Panc1 (cell line): ENCODE results near the gene PRSS22. TPM values are rescaled to one million over a fixed set of nuclear protein-coding genes. Genes with fewer than 3 reads are reported as not detected.
A peak's percentile ranks its signal among the peaks of the same experiment; 100 is the strongest.

Source experiments
- ATAC-seq: fragments of 200-7000 bp; cut with Tn5 transposase; 2 replicates; pipeline ENCODE4 v1.9.1; 2020; ENCODE audit warnings: mild to moderate bottlenecking, moderate library complexity
- BruUV-seq: library from RNA; stranded (reverse); fragments of 400-500 nt; replicated peaks from 2 replicates; lab custom pipeline; 2021; lab: Mats Ljungman, UMichigan
- CTCF ChIA-PET: fragments of 300-600 bp; sonication (Branson Sonifier 250); formaldehyde crosslinking; loops from one replicate; lab custom pipeline; 2022; ENCODE audit warnings: antibody characterized with exemption; lab: Charles Lee
- POLR2A ChIA-PET: fragments of 300-600 bp; sonication (Branson Sonifier 250); formaldehyde crosslinking; loops from one replicate; lab custom pipeline; 2022; ENCODE audit warnings: antibody characterized with exemption; lab: Charles Lee
- DNase-seq: peaks from one replicate; pipeline ENCODE4 v3.0.0-alpha.2; 2010; ENCODE audit warnings: low read depth, low spot score
- H3K27ac ChIP-seq: 2 replicates; pipeline ENCODE4 v1.5.1; 2011; ENCODE audit warnings: mild to moderate bottlenecking, low read length, inconsistent platforms
- H3K27me3 ChIP-seq: fragments of 200-500 bp; sonication (Bioruptor generic); 2 replicates; pipeline ENCODE4 v1.6.0; 2014; ENCODE audit warnings: low read length, inconsistent platforms; ENCODE audit not compliant: control insufficient read depth, insufficient read depth
- H3K36me3 ChIP-seq: fragments of 200-500 bp; sonication (Bioruptor generic); 2 replicates; pipeline ENCODE4 v1.5.1; 2014; ENCODE audit warnings: inconsistent platforms, mild to moderate bottlenecking, low read length, moderate library complexity; ENCODE audit not compliant: control insufficient read depth, insufficient read depth
- H3K4me1 ChIP-seq: 2 replicates; pipeline ENCODE4 v1.5.1; 2011; ENCODE audit warnings: inconsistent platforms, mild to moderate bottlenecking, low read length, moderate library complexity; ENCODE audit not compliant: control insufficient read depth, insufficient read depth
- H3K4me3 ChIP-seq, 2 experiments: 2 replicates each; pipeline ENCODE4 v1.5.1; 2011 to 2012; ENCODE audit warnings: low read depth in 2 of 2, low read length in 2 of 2, mild to moderate bottlenecking in 2 of 2, inconsistent platforms in 1 of 2, moderate library complexity in 1 of 2
- H3K9me3 ChIP-seq: fragments of 200-500 bp; sonication (Bioruptor generic); 2 replicates; pipeline ENCODE4 v1.5.1; 2014; ENCODE audit warnings: low read depth, mild to moderate bottlenecking, inconsistent platforms, low read length, moderate library complexity; ENCODE audit not compliant: control insufficient read depth, insufficient read depth
- POLR2AphosphoS5 ChIP-seq: IDR thresholded peaks from 2 replicates; pipeline ENCODE4 v1.6.1; 2012; ENCODE audit warnings: mild to moderate bottlenecking, low read depth, low read length, moderate library complexity
- REST ChIP-seq, 2 experiments: IDR thresholded peaks; 2 replicates each; pipeline ENCODE4 v1.6.1; 2011 to 2012; ENCODE audit warnings: low read depth in 2 of 2, control low read depth in 1 of 2, low read length in 1 of 2, mild to moderate bottlenecking in 1 of 2, moderate library complexity in 1 of 2; ENCODE audit not compliant: insufficient read depth in 1 of 2
- SIN3A ChIP-seq: IDR thresholded peaks from 2 replicates; pipeline ENCODE4 v1.6.1; 2012; ENCODE audit warnings: low read depth, mild to moderate bottlenecking, low read length, moderate library complexity, borderline replicate concordance; ENCODE audit not compliant: insufficient read depth
- TCF7L2 ChIP-seq: IDR thresholded peaks from 2 replicates; pipeline ENCODE4 v1.6.1; 2011; ENCODE audit warnings: mild to moderate bottlenecking, low read depth, low read length, inconsistent platforms
- in situ Hi-C: cut with HindIII; loops from 2 replicates; pipeline ENCODE4 v1.10.0; 2016; ENCODE audit warnings: low sequenced_read_pairs, low pct_unique_long_range_greater_than_20kb
- intact Hi-C: fragments of 100-400 bp; cut with micrococcal nuclease; formaldehyde crosslinking; loops from one replicate; pipeline ENCODE4 v1.10.0; 2022; ENCODE audit not compliant: unreplicated experiment
- total RNA-seq: library from RNA; stranded (reverse); gene quantifications from one replicate; pipeline ENCODE4 v1.2.1, GENCODE V29; 2021; ENCODE audit not compliant: unreplicated experiment
- TF ChIP-seq, protein P1 (sequence below): fragments of 450-650 bp; IDR thresholded peaks from 2 replicates; pipeline ENCODE4 v1.5.1; 2017; ENCODE audit warnings: mild to moderate bottlenecking

PRSS22 gene
- total RNA-seq, 1 experiment from 2014 or later = 23.9 TPM

DNA sequence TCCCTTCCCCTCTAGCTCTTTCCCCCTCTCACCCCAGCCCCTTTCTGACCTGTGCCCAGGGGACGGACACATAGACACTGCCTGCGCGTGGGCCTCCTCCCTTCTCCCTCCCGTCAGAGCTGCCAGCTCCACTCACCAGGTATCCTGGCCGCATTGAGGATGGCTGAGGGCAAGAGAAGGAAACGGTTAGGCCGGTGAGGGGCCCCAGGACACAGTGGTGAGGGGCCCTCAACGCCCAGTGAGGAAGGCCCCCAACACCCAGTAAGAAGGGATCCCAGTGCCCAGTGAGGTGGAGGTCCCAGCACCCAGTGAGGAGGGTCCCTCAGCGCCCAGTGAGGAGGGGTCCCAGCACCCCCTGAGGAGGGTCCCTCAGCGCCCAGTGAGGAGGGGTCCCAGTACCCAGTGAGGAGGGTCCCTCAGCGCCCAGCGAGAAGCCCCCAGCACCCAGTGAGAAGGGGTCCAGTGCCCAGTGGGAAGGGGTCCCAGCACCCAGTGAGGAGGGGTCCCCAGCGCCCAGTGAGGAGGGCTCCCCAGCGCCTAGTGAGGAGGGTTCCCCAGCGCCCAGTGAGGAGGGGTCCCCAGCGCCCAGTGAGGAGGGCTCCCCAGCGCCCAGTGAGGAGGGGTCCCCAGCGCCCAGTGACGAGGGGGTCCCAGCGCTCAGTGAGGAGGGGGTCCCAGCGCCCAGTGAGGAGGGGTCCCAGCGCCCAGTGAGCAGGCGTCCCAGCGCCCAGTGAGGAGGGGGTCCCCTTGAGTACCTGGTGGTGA, 1.1 kb downstream of the PRSS22 start:
- BruUV-seq = no TSS peak
- ATAC-seq (peak; percentile 6), DNase-seq (no peak)
- Histone ChIP-seq H3K27ac (peak overlapping the region; percentile 79), H3K4me1 (peaks cover 20% of the 10 kb centered on the region), H3K27me3 (no peaks in the 10 kb centered on the region), H3K9me3 (peaks cover 7% of the 10 kb centered on the region), H3K36me3 (no peaks in the 10 kb centered on the region), H3K4me3 (peak overlapping the region; percentile 37 to 65)
- POLR2A ChIA-PET = no interaction called here
- in situ Hi-C loops (no loop called here), intact Hi-C loops (no loop called here)
- CTCF ChIA-PET = interaction anchor here (0.6 to 0.9 kb wide), 3 partner anchors 11 to 49 kb away, joined by 4 to 14 read pairs (median 5); no protein-coding TSS in a partner anchor
- TF ChIP-seq TCF7L2 = no peak
- no peak for TF ChIP-seq SIN3A
- TF ChIP-seq POLR2AphosphoS5 = no peak
- TF ChIP-seq REST (IDR thresholded peaks at IDR 0.05; ENCODE audit: insufficient read depth in 1 of 2, low read depth in 2 of 2, low read length in 1 of 2) = no peak
- TF ChIP-seq, protein P1, sequence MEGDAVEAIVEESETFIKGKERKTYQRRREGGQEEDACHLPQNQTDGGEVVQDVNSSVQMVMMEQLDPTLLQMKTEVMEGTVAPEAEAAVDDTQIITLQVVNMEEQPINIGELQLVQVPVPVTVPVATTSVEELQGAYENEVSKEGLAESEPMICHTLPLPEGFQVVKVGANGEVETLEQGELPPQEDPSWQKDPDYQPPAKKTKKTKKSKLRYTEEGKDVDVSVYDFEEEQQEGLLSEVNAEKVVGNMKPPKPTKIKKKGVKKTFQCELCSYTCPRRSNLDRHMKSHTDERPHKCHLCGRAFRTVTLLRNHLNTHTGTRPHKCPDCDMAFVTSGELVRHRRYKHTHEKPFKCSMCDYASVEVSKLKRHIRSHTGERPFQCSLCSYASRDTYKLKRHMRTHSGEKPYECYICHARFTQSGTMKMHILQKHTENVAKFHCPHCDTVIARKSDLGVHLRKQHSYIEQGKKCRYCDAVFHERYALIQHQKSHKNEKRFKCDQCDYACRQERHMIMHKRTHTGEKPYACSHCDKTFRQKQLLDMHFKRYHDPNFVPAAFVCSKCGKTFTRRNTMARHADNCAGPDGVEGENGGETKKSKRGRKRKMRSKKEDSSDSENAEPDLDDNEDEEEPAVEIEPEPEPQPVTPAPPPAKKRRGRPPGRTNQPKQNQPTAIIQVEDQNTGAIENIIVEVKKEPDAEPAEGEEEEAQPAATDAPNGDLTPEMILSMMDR = no peak

DNA sequence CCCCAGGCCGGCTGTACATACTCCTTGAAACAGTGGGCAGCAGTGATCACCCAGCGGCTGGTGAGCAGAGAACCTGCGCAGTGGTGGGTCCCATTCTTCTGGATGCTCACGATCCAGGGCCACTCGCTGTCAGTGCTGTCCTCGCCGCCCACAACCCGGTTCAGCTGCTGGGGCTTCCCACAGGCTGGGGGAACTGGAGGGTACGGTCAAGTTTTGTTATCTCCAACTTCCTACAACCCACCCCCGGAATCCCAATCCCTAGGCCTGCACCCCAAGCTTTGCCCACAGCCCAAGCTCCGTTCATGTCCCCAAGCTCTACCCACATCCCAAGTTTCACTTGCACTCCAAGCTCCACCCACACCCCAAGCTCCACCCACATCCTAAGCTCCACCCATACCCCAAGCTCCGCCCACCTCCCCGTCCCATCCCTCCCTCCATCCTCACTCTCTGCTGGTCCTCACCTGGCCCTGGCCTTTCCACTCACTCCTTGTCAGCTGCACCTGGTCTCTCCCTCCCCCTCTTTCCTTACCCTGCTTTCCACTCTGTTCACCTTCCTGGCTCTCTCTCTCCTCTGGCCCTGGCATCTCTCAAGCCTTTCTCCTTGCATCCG, 1.8 kb downstream of the PRSS22 start:
- Histone ChIP-seq H3K4me3 (peak overlapping the region; percentile 37 to 65; a peak in 3 of 4 replicates), H3K9me3 (peaks cover 7% of the 10 kb centered on the region), H3K27me3 (no peaks in the 10 kb centered on the region), H3K4me1 (peaks cover 22% of the 10 kb centered on the region), H3K36me3 (no peaks in the 10 kb centered on the region), H3K27ac (peak overlapping the region; percentile 79)
- ChIA-PET POLR2A (no interaction called here), CTCF (interaction anchor here (0.6 to 0.9 kb wide), 3 partner anchors 12 to 49 kb away, joined by 4 to 14 read pairs (median 5); no protein-coding TSS in a partner anchor)
- intact Hi-C loops (no loop called here), in situ Hi-C loops (no loop called here)
- TF ChIP-seq REST (IDR thresholded peaks at IDR 0.05; ENCODE audit: insufficient read depth in 1 of 2, low read depth in 2 of 2, low read length in 1 of 2) (no peak), POLR2AphosphoS5 (no peak), SIN3A (no peak), TCF7L2 (no peak)
- TF ChIP-seq, protein P1 = no peak
- ATAC-seq (peak; percentile 76), DNase-seq (no peak)
- no TSS peak for BruUV-seq
